Limb (tissue), 2 donors: ENCODE data around the gene CERS1.

Experiments used
- DNase-seq, 2 donors: peaks; one replicate each; pipeline ENCODE4 v3.0.0-alpha.2; 2016; ENCODE audit errors: extremely low spot score in 2 of 2

Gene CERS1

DNA sequence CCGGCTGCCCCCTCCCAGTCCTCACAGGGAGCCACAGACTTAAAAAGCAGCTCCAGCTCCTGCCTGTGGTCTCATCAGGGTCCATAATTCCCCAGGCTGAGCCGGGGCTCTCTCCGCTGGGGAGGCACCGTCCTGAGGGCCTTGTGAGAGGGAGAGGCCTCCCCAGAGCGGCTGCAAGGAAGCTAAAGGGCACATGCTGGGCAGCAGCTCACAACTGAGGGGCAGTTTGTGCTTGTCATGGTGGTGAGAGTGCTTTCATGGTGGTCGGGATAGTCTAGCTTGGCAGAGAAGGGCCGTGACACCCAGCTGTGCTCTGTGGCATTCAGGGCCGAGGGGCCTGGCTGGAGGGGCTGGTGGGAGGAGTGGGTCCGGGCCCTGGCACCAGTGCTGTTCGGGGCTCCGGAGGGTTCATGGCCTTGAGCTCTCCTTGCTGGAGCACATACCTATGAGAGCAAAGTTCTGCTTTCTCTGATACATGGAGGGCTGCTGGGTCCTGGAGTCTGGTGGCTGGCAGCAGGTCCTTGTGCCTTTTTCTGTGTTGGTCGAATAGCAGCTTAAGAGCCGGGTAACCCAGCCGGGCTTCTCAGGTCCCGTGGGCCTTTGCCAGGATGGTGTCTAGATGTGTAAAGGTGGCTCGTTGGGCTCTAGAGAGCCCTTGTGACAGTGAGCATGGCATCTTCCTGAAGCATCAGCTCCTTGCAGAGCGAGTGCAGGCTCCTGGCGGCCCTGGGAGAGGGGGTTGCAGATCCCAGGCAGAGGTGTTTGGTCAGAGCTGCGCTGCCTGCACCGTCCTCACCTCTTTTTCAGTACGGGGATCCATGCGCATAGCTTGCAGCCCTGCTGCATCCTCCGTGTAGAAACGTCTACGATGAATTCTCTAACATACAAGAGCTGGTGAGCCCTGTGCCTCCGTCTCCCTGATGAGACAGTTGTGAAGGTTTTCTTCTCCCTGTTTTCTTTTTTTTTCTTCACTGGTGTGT lies 55.4 kb downstream of the CERS1 start:
- DNase-seq, result no peak

DNA sequence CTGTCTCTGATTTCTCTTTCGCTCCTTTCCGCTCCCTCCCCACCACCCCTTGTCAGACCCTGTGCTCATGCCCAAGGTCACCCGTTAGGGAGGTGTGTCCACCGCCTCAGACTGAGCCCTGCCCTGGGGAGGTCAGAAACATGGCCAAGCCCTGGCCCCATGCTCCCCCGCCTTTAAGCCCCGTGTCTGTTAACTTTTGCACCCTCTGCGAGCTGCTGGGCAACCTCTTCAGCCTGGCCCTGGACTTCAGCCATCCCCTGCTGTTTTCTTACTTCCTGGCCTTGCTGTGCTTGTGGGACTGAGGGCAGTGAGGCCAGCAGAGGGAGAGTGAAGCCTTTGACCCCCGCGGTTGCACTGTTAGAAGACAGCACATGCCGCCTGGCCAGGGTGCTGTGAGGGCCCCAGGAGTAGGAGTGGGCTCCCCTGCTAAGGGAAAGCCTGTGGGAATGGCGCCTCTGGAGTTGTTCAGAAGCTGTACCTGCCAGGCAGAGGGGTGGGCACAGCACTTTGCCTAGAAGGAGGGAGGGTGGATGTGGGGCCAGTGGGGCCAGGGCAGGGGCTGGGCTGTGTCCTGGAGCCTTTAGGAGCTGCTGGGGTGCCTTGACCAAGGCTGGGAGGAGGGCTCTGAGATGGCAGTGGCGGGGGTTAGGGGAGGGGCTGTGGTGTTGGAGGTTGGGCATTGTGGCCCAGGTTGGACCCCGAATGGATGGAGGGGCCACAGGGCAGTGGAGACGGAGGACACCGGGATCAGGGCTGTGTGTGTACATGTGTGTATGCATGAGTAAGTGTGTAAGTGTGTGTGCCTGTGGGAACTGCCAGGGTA lies 56.3 kb downstream of the CERS1 start:
- DNase-seq, result peak in 1 of 2 donors; percentile 24

DNA sequence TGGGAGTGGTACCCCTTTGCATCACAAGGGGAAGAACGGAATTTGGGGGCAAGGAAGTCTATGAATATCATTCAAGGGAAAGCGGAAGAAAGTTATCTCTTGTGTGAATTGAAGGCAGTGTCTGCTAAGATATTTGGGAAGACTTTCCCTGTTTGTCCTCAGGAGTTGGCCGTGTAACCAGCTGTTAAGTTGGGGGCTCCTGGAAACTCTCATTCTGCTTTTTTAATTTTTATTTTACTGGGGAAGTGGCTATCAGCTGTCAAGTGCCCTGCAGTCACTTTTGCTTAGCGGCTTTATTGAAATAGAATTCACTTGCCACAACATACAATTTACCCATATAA lies 61.3 kb downstream of the CERS1 start:
- no peak for DNase-seq

GRCh38 chr19:18833849-18834643 lies 61.9 kb downstream of the CERS1 start:
- no peak for DNase-seq

DNA sequence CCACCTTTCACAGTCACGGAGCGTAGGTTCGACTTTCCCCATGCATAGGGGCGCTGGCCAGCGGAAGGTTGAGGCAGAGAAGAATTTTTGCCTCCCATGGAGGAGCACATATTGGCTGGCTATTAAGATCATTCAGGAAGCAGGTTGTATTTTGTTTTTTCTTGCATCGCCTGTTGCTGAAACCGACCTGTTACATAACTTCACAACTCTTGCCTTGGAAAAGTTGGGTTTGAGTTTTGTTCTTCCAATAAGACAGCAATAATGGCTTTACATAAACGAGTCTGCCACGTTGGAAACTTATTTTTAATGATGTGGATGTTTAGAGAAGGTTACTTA lies 62.8 kb downstream of the CERS1 start:
- DNase-seq, result no peak

GRCh38 chr19:18832306-18833140 lies 63.4 kb downstream of the CERS1 start:
- peak in 1 of 2 donors; percentile 46 for DNase-seq

DNA sequence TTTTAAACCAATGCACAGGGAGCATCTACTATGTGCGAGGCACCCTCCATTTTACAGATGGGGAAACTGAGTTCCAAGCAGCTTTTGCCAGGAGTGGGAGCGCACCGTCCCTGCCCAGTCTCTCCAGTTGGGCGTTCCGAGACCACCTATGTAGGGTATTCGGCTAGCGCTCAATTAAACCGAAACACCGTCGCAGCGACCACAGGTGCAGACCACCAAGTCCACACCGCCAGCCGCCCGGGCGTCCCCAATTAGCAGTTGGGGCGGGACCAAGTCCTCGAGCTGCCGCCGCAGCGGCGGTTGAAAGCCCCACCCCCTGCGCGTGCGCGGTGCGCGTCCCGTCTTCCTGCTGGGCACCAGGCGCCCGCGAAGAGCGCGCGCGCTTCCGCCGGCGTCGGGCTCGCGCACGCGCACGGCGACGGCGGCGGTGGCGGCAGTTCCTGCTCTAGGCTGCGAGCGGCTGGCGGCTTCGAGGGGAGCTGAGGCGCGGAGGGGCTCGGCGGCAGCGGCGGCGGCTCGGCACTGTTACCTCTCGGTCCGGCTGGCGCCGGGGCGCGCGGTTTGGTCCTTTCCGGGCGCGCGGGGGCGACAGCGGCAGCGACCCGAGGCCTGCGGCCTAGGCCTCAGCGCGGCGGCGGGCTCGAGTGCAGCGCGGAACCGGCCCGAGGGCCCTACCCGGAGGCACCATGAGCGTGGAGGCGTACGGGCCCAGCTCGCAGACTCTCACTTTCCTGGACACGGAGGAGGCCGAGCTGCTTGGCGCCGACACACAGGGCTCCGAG lies 64.2 kb downstream of the CERS1 start, which contains the start of gene UPF1:
Gene UPF1, plus strand, starts transcription at position 436 of the 782 bp plus-strand sequence. Its CDS starts 251 bp downstream, at position 687.
- peak; percentile 94 to 97 for DNase-seq

DNA sequence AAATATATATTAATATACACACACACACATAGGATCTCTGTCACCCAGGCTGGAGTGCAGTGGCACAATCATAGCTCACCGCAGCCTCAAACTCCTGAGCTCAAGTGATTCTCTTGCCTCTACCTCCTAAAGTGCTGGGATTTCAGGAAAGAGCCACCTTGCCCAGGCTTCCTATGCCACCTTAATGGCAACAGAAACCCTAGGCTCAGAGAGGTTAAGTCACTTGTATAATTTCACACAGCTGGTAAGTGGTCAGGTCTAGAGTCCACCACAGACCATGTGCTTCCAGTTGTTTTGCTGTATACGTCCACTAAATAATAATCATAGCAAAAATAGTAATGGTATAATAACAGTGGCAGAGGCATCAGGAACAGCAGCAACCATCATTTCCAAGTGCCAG lies 65.5 kb downstream of the CERS1 start:
- no peak for DNase-seq

DNA sequence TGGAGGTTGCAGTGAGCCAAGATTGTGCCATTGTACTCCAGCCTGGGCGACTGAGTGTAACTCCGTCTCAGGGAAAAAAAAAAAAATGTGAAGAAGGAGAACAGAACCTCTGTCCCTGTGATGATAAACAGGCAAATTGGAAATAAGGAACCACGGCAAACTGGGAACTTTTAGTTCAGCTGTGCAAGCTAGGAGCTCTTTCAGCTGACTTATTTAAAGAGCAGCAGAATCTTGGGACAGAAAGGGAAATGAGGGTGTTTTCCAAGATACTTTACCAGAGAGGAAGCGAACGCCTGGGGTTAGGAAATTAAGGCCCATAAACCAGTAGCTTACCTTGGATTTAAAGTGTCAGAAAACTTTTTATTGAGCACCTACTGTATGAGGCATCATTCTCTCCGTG lies 67.2 kb downstream of the CERS1 start:
- no peak for DNase-seq
